ENCODE data around the gene RIPK4. TPM values are rescaled to one million over a fixed set of nuclear protein-coding genes. Genes with fewer than 3 reads are reported as not detected.

Gene RIPK4
- total and polyA plus RNA-seq, 2 of the 13 experiments (the other 11 are each of a cell fraction or from before 2014, with no cell fraction given), result 3.1 to 4.9 TPM

DNA sequence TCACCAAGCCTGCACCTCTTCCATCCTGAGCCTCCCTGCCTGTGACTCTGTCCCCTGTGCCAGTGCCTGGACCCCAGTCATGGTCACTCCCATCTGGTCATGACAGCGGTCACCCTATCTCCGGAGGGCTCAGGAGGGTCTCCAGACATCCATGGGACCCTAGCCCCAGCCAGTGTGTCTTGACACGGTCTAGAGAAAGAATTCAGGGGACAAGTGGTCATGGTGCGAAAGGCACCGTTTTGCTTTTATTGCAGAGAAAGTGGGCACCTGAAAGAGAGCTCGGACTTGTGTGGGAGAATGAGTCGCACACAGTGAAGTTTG, 4.7 kb upstream of the RIPK4 start (continued):
- TF ChIP-seq ZNF335 (CRISPR knock-in tag; IDR thresholded peaks at IDR 0.05) (no peak), DMAP1 (CRISPR knock-in tag; IDR thresholded peaks at IDR 0.05) (no peak), ZNF543 (CRISPR knock-in tag; IDR thresholded peaks at IDR 0.05) (no peak), ZFY (CRISPR knock-in tag; IDR thresholded peaks at IDR 0.05) (no peak)

DNA sequence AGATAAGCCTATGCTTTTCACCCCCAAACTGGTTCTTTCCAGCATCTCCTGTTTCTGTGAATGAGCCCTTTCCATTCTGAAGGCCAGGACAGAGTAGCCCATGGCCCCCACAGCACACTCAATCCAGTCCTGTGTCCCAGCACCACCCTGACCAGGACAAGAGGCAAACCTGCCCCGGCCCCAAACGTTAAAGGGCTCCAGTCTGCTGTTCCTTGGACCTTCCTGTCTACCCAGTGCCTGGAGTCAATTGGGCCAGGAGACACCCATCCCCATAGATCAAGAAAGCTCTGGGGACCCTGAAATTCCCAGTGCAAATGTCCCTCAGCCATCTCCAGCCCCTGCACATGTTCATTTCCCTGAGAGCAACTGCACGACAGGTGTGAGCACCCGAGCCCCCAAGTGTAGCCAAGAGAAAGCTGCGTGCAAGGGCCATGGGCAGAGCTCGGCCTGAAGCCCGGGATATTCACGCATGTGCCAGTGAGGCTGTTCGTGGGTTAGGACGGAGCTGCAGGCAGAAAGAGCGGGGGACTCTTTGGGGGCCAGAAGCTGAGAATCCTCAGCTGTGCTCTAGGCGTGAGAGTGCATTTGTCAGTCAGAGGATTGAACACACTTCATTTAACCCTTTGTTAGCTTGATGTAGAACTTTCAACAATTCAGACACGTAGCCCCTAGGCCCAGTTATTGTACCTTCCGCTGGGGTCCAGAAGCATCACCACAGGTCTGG, 4.2 kb upstream of the RIPK4 start:
- FAIRE-seq (no peak), ATAC-seq (no peak)
- H3K27ac ChIP-seq (ENCODE audit: extremely low read length, insufficient read depth, low read length), result no peak overlapping the region

DNA sequence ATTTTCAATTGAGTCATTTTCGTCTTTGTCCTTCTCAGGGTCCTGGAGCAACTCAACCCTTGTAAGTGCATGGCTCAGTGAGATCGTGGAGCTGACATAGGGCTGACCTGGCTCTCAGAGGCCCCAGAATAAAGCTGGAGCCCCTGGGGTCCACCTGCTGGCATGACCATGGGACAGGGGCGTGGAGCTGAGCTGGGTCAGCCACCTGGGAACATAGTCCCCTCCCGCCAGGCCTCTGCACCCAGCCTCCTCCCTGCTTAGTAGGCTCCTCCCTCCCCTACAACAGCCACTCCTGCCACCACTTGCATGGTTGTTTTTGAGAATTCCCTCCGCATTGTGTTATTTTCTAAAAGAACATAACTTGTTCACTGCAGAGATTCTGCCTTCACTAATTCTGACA, 3.1 kb upstream of the RIPK4 start:
- peak overlapping the region in 1 of 3 experiments; percentile 68; a peak in 1 of 6 replicates for H3K4me3 ChIP-seq (replicated peaks in 1 of 3; ENCODE audit: insufficient read depth in 1 of 3, low read depth in 2 of 3, low read length in 3 of 3)
- in situ Hi-C loops (cut with HindIII; ENCODE audit: extremely low pct_ligation_motif_present, low pct_unique_long_range_greater_than_20kb), result loop anchor here (5.0 kb wide), 2 partner anchors 53 to 103 kb away; no protein-coding TSS in a partner anchor
- intact Hi-C loops (cut with micrococcal nuclease; ENCODE audit: unreplicated experiment), result loop anchor here (2.0 to 5.0 kb wide), 5 partner anchors 19 to 91 kb away; no protein-coding TSS in a partner anchor
- peaks cover 4 to 50% of the 10 kb centered on the region in 2 experiments; a peak in 4 of 5 replicates for H3K27me3 ChIP-seq (ENCODE audit: control insufficient read depth in 1 of 2, insufficient read depth in 2 of 2, low read length in 2 of 2)
- H3K4me2 ChIP-seq (ENCODE audit: low read depth, low read length), result peak overlapping the region; percentile 97
- H3K36me3 ChIP-seq (replicated peaks in 1 of 2; ENCODE audit: control insufficient read depth in 1 of 2, insufficient read depth in 2 of 2, low read length in 2 of 2), result no peaks in the 10 kb centered on the region
- peaks cover 14% of the 10 kb centered on the region for H3K79me2 ChIP-seq (ENCODE audit: insufficient read depth, low read length)
- peaks cover 66% of the 10 kb centered on the region for H3K4me1 ChIP-seq (ENCODE audit: insufficient read depth, low read length)
- H4K20me1 ChIP-seq (ENCODE audit: insufficient read depth, low read length), result peaks cover 11% of the 10 kb centered on the region
- no TSS peak for BruUV-seq (replicated peaks)
- 22% methylated on average over 4 of the region's 5 CpGs for WGBS (ENCODE audit: low lambda C conversion rate)
- POLR2A ChIA-PET, result interaction anchor here (2.6 to 8.1 kb wide), 3 partner anchors 19 to 86 kb away, joined by 7 to 106 read pairs (median 29); no protein-coding TSS in a partner anchor
- H2AFZ ChIP-seq (ENCODE audit: low read length), result no peak overlapping the region
- CTCF ChIA-PET (ENCODE audit: low intra/inter-chr PET ratio, low total read pairs), result no interaction called here
- no peak overlapping the region for H3K27ac ChIP-seq (ENCODE audit: extremely low read length, insufficient read depth, low read length)
- ATAC-seq (no peak), FAIRE-seq (no peak), DNase-seq (ENCODE audit: low spot score) (no peak)
- H3K9me3 ChIP-seq (ENCODE audit: low read length), result no peaks in the 10 kb centered on the region
- peak overlapping the region; percentile 59; the same call in 1 of the 2 replicates for H3K9ac ChIP-seq (ENCODE audit: insufficient read depth, low read depth, low read length)
- TF ChIP-seq ZNF430 (CRISPR knock-in tag; IDR thresholded peaks at IDR 0.05) (no peak), TBP (CRISPR knock-in tag; IDR thresholded peaks at IDR 0.05) (no peak), CREM (IDR thresholded peaks at IDR 0.05) (no peak), CREM (CRISPR knock-in tag; IDR thresholded peaks at IDR 0.05) (no peak), GABPB1 (CRISPR knock-in tag; IDR thresholded peaks at IDR 0.05) (no peak), SNAPC2 (CRISPR knock-in tag; IDR thresholded peaks at IDR 0.05) (no peak), ZNF101 (CRISPR knock-in tag; IDR thresholded peaks at IDR 0.05; ENCODE audit: borderline replicate concordance, low read depth) (no peak)
- TF ChIP-seq, protein P1, sequence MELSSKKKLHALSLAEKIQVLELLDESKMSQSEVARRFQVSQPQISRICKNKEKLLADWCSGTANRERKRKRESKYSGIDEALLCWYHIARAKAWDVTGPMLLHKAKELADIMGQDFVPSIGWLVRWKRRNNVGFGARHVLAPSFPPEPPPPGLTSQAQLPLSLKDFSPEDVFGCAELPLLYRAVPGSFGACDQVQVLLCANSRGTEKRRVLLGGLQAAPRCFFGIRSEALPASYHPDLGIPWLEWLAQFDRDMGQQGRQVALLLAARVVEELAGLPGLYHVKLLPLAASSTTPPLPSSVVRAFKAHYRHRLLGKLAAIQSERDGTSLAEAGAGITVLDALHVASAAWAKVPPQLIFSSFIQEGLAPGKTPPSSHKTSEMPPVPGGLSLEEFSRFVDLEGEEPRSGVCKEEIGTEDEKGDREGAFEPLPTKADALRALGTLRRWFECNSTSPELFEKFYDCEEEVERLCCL (CRISPR knock-in tag; IDR thresholded peaks at IDR 0.05; ENCODE audit: borderline replicate concordance), result no peak
- TF ChIP-seq, protein P2, sequence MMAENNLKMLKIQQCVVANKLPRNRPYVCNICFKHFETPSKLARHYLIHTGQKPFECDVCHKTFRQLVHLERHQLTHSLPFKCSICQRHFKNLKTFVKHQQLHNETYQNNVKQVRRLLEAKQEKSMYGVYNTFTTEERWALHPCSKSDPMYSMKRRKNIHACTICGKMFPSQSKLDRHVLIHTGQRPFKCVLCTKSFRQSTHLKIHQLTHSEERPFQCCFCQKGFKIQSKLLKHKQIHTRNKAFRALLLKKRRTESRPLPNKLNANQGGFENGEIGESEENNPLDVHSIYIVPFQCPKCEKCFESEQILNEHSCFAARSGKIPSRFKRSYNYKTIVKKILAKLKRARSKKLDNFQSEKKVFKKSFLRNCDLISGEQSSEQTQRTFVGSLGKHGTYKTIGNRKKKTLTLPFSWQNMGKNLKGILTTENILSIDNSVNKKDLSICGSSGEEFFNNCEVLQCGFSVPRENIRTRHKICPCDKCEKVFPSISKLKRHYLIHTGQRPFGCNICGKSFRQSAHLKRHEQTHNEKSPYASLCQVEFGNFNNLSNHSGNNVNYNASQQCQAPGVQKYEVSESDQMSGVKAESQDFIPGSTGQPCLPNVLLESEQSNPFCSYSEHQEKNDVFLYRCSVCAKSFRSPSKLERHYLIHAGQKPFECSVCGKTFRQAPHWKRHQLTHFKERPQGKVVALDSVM (CRISPR knock-in tag; IDR thresholded peaks at IDR 0.05), result peak; percentile 68; the same call in 1 of the 2 replicates

More for the DNA sequence above, 4.2 kb upstream of the RIPK4 start:
- H3K9me3 ChIP-seq (ENCODE audit: low read length), result no peaks in the 10 kb centered on the region
- peaks cover 3% of the 10 kb centered on the region for H3K79me2 ChIP-seq (ENCODE audit: insufficient read depth, low read length)
- H2AFZ ChIP-seq (ENCODE audit: low read length), result no peak overlapping the region
- H3K9ac ChIP-seq (ENCODE audit: insufficient read depth, low read depth, low read length), result no peak overlapping the region
- intact Hi-C loops (cut with micrococcal nuclease; ENCODE audit: unreplicated experiment) (no loop called here), in situ Hi-C loops (cut with HindIII; ENCODE audit: extremely low pct_ligation_motif_present, low pct_unique_long_range_greater_than_20kb) (no loop called here)
- TF ChIP-seq ZNF652 (CRISPR knock-in tag; IDR thresholded peaks at IDR 0.05; ENCODE audit: borderline replicate concordance, low read depth) (peak; percentile 68), CHD4 (IDR thresholded peaks at IDR 0.05; ENCODE audit: borderline replicate concordance, low read length) (no peak)
- BruUV-seq (replicated peaks), result no TSS peak
- 67% methylated on average over 7 of the region's 14 CpGs for WGBS (ENCODE audit: low lambda C conversion rate)
- no peaks in the 10 kb centered on the region for H3K36me3 ChIP-seq (replicated peaks in 1 of 2; ENCODE audit: control insufficient read depth in 1 of 2, insufficient read depth in 2 of 2, low read length in 2 of 2)
- DNase-seq (ENCODE audit: low spot score), result no peak
- peaks cover 66% of the 10 kb centered on the region for H3K4me1 ChIP-seq (ENCODE audit: insufficient read depth, low read length)
- POLR2A ChIA-PET, result interaction anchor here (4.2 to 8.1 kb wide), 2 partner anchors 21 to 56 kb away, joined by 29 to 106 read pairs; no protein-coding TSS in a partner anchor
- peaks cover 8 to 59% of the 10 kb centered on the region in 2 experiments for H3K27me3 ChIP-seq (ENCODE audit: control insufficient read depth in 1 of 2, insufficient read depth in 2 of 2, low read length in 2 of 2)
- H3K4me2 ChIP-seq (ENCODE audit: low read depth, low read length), result no peak overlapping the region; the same call in 1 of the 2 replicates
- H4K20me1 ChIP-seq (ENCODE audit: insufficient read depth, low read length), result peaks cover under 1% of the 10 kb centered on the region; the same call in 1 of the 2 replicates
- no peak overlapping the region for H3K4me3 ChIP-seq (replicated peaks in 1 of 3; ENCODE audit: insufficient read depth in 1 of 3, low read depth in 2 of 3, low read length in 3 of 3)
- CTCF ChIA-PET (ENCODE audit: low intra/inter-chr PET ratio, low total read pairs), result no interaction called here
